ENCODE data around the gene BPIFA2.
A peak's percentile ranks its signal among the peaks of the same experiment; 100 is the strongest.

Gene BPIFA2

GRCh38 chr20:33192912-33193501, 25.0 kb downstream of the BPIFA2 start:
- peaks cover 0 to 10% (median 4%) of the 10 kb centered on the region in 5 experiments for H3K27me3 ChIP-seq (replicated peaks in 2 of 5; ENCODE audit: control insufficient read depth in 4 of 5, insufficient read depth in 5 of 5, low read length in 4 of 5)
- WGBS (ENCODE audit: insufficient coverage): 81% methylated on average over 5 of the region's 8 CpGs
- H3K27ac ChIP-seq (ENCODE audit: insufficient read depth in 1 of 2, low read depth in 1 of 2, low read length in 2 of 2, poor library complexity in 1 of 2, severe bottlenecking in 2 of 2): no peak overlapping the region
- H3K9me3 ChIP-seq (ENCODE audit: control extremely low read depth in 1 of 5, control insufficient read depth in 4 of 5, insufficient read depth in 2 of 5, low read depth in 1 of 5, low read length in 4 of 5): no peaks in the 10 kb centered on the region
- no peaks in the 10 kb centered on the region for H3K4me1 ChIP-seq (ENCODE audit: control extremely low read depth in 1 of 4, control insufficient read depth in 4 of 4, insufficient read depth in 4 of 4, low read length in 3 of 4)
- ChIA-PET POLR2A (no interaction called here), CTCF (no interaction called here)
- H3K36me3 ChIP-seq (ENCODE audit: control insufficient read depth in 4 of 4, insufficient read depth in 4 of 4, low read length in 3 of 4): no peaks in the 10 kb centered on the region
- H3K4me3 ChIP-seq (ENCODE audit: control insufficient read depth in 1 of 7, extremely low read depth in 1 of 7, insufficient read depth in 4 of 7, low read depth in 2 of 7, low read length in 6 of 7): no peak overlapping the region
- DNase-seq: no peak

GRCh38 chr20:33199026-33199425, 31.1 kb downstream of the BPIFA2 start:
- Histone ChIP-seq H3K27ac (ENCODE audit: insufficient read depth in 1 of 2, low read depth in 1 of 2, low read length in 2 of 2, poor library complexity in 1 of 2, severe bottlenecking in 2 of 2) (no peak overlapping the region), H3K27me3 (replicated peaks in 2 of 5; ENCODE audit: control insufficient read depth in 4 of 5, insufficient read depth in 5 of 5, low read length in 4 of 5) (peaks cover 0 to 15% (median 3%) of the 10 kb centered on the region in 5 experiments), H3K36me3 (ENCODE audit: control insufficient read depth in 4 of 4, insufficient read depth in 4 of 4, low read length in 3 of 4) (no peaks in the 10 kb centered on the region), H3K4me1 (ENCODE audit: control extremely low read depth in 1 of 4, control insufficient read depth in 4 of 4, insufficient read depth in 4 of 4, low read length in 3 of 4) (no peaks in the 10 kb centered on the region), H3K9me3 (ENCODE audit: control extremely low read depth in 1 of 5, control insufficient read depth in 4 of 5, insufficient read depth in 2 of 5, low read depth in 1 of 5, low read length in 4 of 5) (no peaks in the 10 kb centered on the region), H3K4me3 (ENCODE audit: control insufficient read depth in 1 of 7, extremely low read depth in 1 of 7, insufficient read depth in 4 of 7, low read depth in 2 of 7, low read length in 6 of 7) (no peak overlapping the region)
- no peak for DNase-seq
- POLR2A ChIA-PET: no interaction called here
- WGBS (ENCODE audit: insufficient coverage): 100% methylated on average over 2 of the region's 3 CpGs
- CTCF ChIA-PET: interaction anchor here (1.4 kb wide), 1 partner anchor 100 kb away, joined by 4 read pairs; no protein-coding TSS in a partner anchor

GRCh38 chr20:33202451-33202850, 34.5 kb downstream of the BPIFA2 start:
- DNase-seq: no peak
- H3K27me3 ChIP-seq (replicated peaks in 2 of 5; ENCODE audit: control insufficient read depth in 4 of 5, insufficient read depth in 5 of 5, low read length in 4 of 5): peaks cover 0 to 17% (median 3%) of the 10 kb centered on the region in 5 experiments
- H3K4me1 ChIP-seq (ENCODE audit: control extremely low read depth in 1 of 4, control insufficient read depth in 4 of 4, insufficient read depth in 4 of 4, low read length in 3 of 4): no peaks in the 10 kb centered on the region
- CTCF ChIA-PET: interaction anchor here (1.0 kb wide), 1 partner anchor 14 kb away, joined by 3 read pairs; no protein-coding TSS in a partner anchor
- POLR2A ChIA-PET: no interaction called here
- no peak overlapping the region for H3K27ac ChIP-seq (ENCODE audit: insufficient read depth in 1 of 2, low read depth in 1 of 2, low read length in 2 of 2, poor library complexity in 1 of 2, severe bottlenecking in 2 of 2)
- H3K9me3 ChIP-seq (ENCODE audit: control extremely low read depth in 1 of 5, control insufficient read depth in 4 of 5, insufficient read depth in 2 of 5, low read depth in 1 of 5, low read length in 4 of 5): peaks cover 0 to 1% (median 0%) of the 10 kb centered on the region in 5 experiments
- no peak overlapping the region for H3K4me3 ChIP-seq (ENCODE audit: control insufficient read depth in 1 of 7, extremely low read depth in 1 of 7, insufficient read depth in 4 of 7, low read depth in 2 of 7, low read length in 6 of 7)
- no peaks in the 10 kb centered on the region for H3K36me3 ChIP-seq (ENCODE audit: control insufficient read depth in 4 of 4, insufficient read depth in 4 of 4, low read length in 3 of 4)
- 65% methylated on average over 2 of the region's 4 CpGs for WGBS (ENCODE audit: insufficient coverage)

GRCh38 chr20:33203444-33203843, 35.5 kb downstream of the BPIFA2 start:
- 100% methylated on average over 2 of the region's 3 CpGs for WGBS (ENCODE audit: insufficient coverage)
- POLR2A ChIA-PET: no interaction called here
- Histone ChIP-seq H3K4me1 (ENCODE audit: control extremely low read depth in 1 of 4, control insufficient read depth in 4 of 4, insufficient read depth in 4 of 4, low read length in 3 of 4) (no peaks in the 10 kb centered on the region), H3K36me3 (ENCODE audit: control insufficient read depth in 4 of 4, insufficient read depth in 4 of 4, low read length in 3 of 4) (no peaks in the 10 kb centered on the region), H3K4me3 (ENCODE audit: control insufficient read depth in 1 of 7, extremely low read depth in 1 of 7, insufficient read depth in 4 of 7, low read depth in 2 of 7, low read length in 6 of 7) (no peak overlapping the region), H3K27ac (ENCODE audit: insufficient read depth in 1 of 2, low read depth in 1 of 2, low read length in 2 of 2, poor library complexity in 1 of 2, severe bottlenecking in 2 of 2) (no peak overlapping the region), H3K9me3 (ENCODE audit: control extremely low read depth in 1 of 5, control insufficient read depth in 4 of 5, insufficient read depth in 2 of 5, low read depth in 1 of 5, low read length in 4 of 5) (peaks cover 0 to 1% (median 0%) of the 10 kb centered on the region in 5 experiments), H3K27me3 (replicated peaks in 2 of 5; ENCODE audit: control insufficient read depth in 4 of 5, insufficient read depth in 5 of 5, low read length in 4 of 5) (peaks cover 0 to 17% (median 3%) of the 10 kb centered on the region in 5 experiments)
- no peak for DNase-seq
- CTCF ChIA-PET: interaction anchor here (0.6 kb wide), 1 partner anchor 279 kb away, joined by 3 read pairs; no protein-coding TSS in a partner anchor

GRCh38 chr20:33209789-33210188, 41.8 kb downstream of the BPIFA2 start:
- WGBS (ENCODE audit: insufficient coverage): 13% methylated on average over 13 of the region's 13 CpGs
- peak; percentile 14 to 67 (median 62) for DNase-seq
- ChIA-PET CTCF (interaction anchor here (1.5 kb wide), 1 partner anchor 11 kb away, joined by 3 read pairs; no protein-coding TSS in a partner anchor), POLR2A (interaction anchor here (0.6 to 0.8 kb wide), 2 partner anchors 79 to 1742 kb away, joined by 3 to 5 read pairs; no protein-coding TSS in a partner anchor)
- no peak overlapping the region for H3K27ac ChIP-seq (ENCODE audit: insufficient read depth in 1 of 2, low read depth in 1 of 2, low read length in 2 of 2, poor library complexity in 1 of 2, severe bottlenecking in 2 of 2)
- H3K36me3 ChIP-seq (ENCODE audit: control insufficient read depth in 4 of 4, insufficient read depth in 4 of 4, low read length in 3 of 4): no peaks in the 10 kb centered on the region
- peaks cover 0 to 31% (median 12%) of the 10 kb centered on the region in 5 experiments for H3K27me3 ChIP-seq (replicated peaks in 2 of 5; ENCODE audit: control insufficient read depth in 4 of 5, insufficient read depth in 5 of 5, low read length in 4 of 5)
- no peaks in the 10 kb centered on the region for H3K4me1 ChIP-seq (ENCODE audit: control extremely low read depth in 1 of 4, control insufficient read depth in 4 of 4, insufficient read depth in 4 of 4, low read length in 3 of 4)
- H3K9me3 ChIP-seq (ENCODE audit: control extremely low read depth in 1 of 5, control insufficient read depth in 4 of 5, insufficient read depth in 2 of 5, low read depth in 1 of 5, low read length in 4 of 5): peaks cover 0 to 1% (median 0%) of the 10 kb centered on the region in 5 experiments
- no peak overlapping the region for H3K4me3 ChIP-seq (ENCODE audit: control insufficient read depth in 1 of 7, extremely low read depth in 1 of 7, insufficient read depth in 4 of 7, low read depth in 2 of 7, low read length in 6 of 7)

GRCh38 chr20:33210371-33210770, 42.4 kb downstream of the BPIFA2 start:
- no peak overlapping the region for H3K4me3 ChIP-seq (ENCODE audit: control insufficient read depth in 1 of 7, extremely low read depth in 1 of 7, insufficient read depth in 4 of 7, low read depth in 2 of 7, low read length in 6 of 7)
- ChIA-PET CTCF (no interaction called here), POLR2A (no interaction called here)
- no peak overlapping the region for H3K27ac ChIP-seq (ENCODE audit: insufficient read depth in 1 of 2, low read depth in 1 of 2, low read length in 2 of 2, poor library complexity in 1 of 2, severe bottlenecking in 2 of 2)
- H3K27me3 ChIP-seq (replicated peaks in 2 of 5; ENCODE audit: control insufficient read depth in 4 of 5, insufficient read depth in 5 of 5, low read length in 4 of 5): peaks cover 0 to 36% (median 12%) of the 10 kb centered on the region in 5 experiments
- WGBS (ENCODE audit: insufficient coverage): 54% methylated on average over 1 of the region's 1 CpG
- no peaks in the 10 kb centered on the region for H3K36me3 ChIP-seq (ENCODE audit: control insufficient read depth in 4 of 4, insufficient read depth in 4 of 4, low read length in 3 of 4)
- peaks cover 0 to 1% (median 0%) of the 10 kb centered on the region in 5 experiments for H3K9me3 ChIP-seq (ENCODE audit: control extremely low read depth in 1 of 5, control insufficient read depth in 4 of 5, insufficient read depth in 2 of 5, low read depth in 1 of 5, low read length in 4 of 5)
- H3K4me1 ChIP-seq (ENCODE audit: control extremely low read depth in 1 of 4, control insufficient read depth in 4 of 4, insufficient read depth in 4 of 4, low read length in 3 of 4): no peaks in the 10 kb centered on the region
- no peak for DNase-seq

- Histone ChIP-seq H3K4me3 (ENCODE audit: control insufficient read depth in 1 of 7, extremely low read depth in 1 of 7, insufficient read depth in 4 of 7, low read depth in 2 of 7, low read length in 6 of 7) (no peak overlapping the region), H3K4me1 (ENCODE audit: control extremely low read depth in 1 of 4, control insufficient read depth in 4 of 4, insufficient read depth in 4 of 4, low read length in 3 of 4) (no peaks in the 10 kb centered on the region), H3K27me3 (replicated peaks in 2 of 5; ENCODE audit: control insufficient read depth in 4 of 5, insufficient read depth in 5 of 5, low read length in 4 of 5) (peaks cover 0 to 34% (median 12%) of the 10 kb centered on the region in 5 experiments), H3K9me3 (ENCODE audit: control extremely low read depth in 1 of 5, control insufficient read depth in 4 of 5, insufficient read depth in 2 of 5, low read depth in 1 of 5, low read length in 4 of 5) (no peaks in the 10 kb centered on the region), H3K27ac (ENCODE audit: insufficient read depth in 1 of 2, low read depth in 1 of 2, low read length in 2 of 2, poor library complexity in 1 of 2, severe bottlenecking in 2 of 2) (no peak overlapping the region), H3K36me3 (ENCODE audit: control insufficient read depth in 4 of 4, insufficient read depth in 4 of 4, low read length in 3 of 4) (no peaks in the 10 kb centered on the region)
- CTCF ChIA-PET: interaction anchor here (0.6 to 1.3 kb wide), 4 partner anchors 11 to 310 kb away, joined by 3 read pairs; no protein-coding TSS in a partner anchor
- DNase-seq: peak; percentile 43 to 65 (median 62)
- WGBS (ENCODE audit: insufficient coverage): 26% methylated on average over 2 of the region's 5 CpGs
- POLR2A ChIA-PET: no interaction called here
Observed at GRCh38 chr20:33211817-33212424, 44.0 kb downstream of the BPIFA2 start.

All from common myeloid progenitor, CD34-positive (primary cell).